ENCODE data around the gene MRPL2. TPM values are rescaled to one million over a fixed set of nuclear protein-coding genes. Genes with fewer than 3 reads are reported as not detected.

Gene MRPL2
- polyA plus RNA-seq, 1 experiment: 19.3 TPM

DNA sequence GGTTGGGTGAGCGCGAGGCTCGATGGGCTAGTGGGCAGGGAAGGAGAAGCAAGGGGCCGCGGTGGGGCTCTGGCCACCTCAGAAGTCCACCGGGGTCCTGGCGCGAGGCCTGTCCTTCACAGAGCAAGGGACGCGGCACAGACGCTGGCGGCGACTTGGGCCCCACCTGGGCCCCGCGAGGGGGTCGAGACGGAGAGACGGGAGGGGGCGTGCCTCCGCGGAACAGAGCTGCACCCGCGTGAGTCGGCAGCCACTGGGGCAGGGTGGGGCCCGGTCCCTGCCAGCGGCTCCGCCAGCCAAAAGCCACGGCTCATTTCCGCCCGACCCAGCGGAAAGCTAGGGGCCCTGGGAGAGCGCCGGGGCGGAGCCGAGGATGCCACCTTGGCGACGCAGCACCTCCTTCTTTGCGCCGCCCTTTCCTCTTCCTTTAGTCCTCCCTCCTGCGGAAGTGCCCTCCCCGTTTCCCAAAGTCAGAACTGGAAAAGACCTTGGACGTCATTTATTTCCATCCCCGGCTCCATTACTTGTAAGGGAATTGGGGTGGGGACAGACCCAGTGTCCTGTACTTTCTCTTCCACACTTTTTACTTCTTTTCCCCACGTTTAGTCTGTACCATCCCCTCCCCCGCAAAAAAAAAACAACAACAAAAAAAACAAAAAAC lies 5.6 kb downstream of the MRPL2 start, which contains the start of gene CUL7:
CUL7 (minus strand) TSS at position 307 of the 661 bp plus-strand sequence. CDS start 1,063 bp downstream, outside the sequence.
- peak; percentile 85 for DNase-seq (ENCODE audit: low read depth, low spot score)
- H3K9me3 ChIP-seq (ENCODE audit: control insufficient read depth, insufficient read depth, low read length): peaks cover 4% of the 10 kb centered on the region; the same call in 1 of the 2 replicates
- H3K27me3 ChIP-seq (ENCODE audit: control insufficient read depth, insufficient read depth, low read length): no peaks in the 10 kb centered on the region
- ChIA-PET CTCF (interaction anchor here (0.6 to 2.3 kb wide), 3 partner anchors 90 to 96 kb away, joined by 5 to 6 read pairs (median 6); no protein-coding TSS in a partner anchor), POLR2A (interaction anchor here (0.6 to 2.6 kb wide), 19 partner anchors 10 to 629 kb away, joined by 3 to 25 read pairs (median 4); partner anchors contain the start of genes CNPY3, CUL9, KLHDC3 and MEA1)
- peak within 1 kb of the TSS; percentile 93 for H3K27ac ChIP-seq (ENCODE audit: low read depth, low read length)
- TF ChIP-seq, protein P1, sequence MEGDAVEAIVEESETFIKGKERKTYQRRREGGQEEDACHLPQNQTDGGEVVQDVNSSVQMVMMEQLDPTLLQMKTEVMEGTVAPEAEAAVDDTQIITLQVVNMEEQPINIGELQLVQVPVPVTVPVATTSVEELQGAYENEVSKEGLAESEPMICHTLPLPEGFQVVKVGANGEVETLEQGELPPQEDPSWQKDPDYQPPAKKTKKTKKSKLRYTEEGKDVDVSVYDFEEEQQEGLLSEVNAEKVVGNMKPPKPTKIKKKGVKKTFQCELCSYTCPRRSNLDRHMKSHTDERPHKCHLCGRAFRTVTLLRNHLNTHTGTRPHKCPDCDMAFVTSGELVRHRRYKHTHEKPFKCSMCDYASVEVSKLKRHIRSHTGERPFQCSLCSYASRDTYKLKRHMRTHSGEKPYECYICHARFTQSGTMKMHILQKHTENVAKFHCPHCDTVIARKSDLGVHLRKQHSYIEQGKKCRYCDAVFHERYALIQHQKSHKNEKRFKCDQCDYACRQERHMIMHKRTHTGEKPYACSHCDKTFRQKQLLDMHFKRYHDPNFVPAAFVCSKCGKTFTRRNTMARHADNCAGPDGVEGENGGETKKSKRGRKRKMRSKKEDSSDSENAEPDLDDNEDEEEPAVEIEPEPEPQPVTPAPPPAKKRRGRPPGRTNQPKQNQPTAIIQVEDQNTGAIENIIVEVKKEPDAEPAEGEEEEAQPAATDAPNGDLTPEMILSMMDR (IDR thresholded peaks at IDR 0.05; ENCODE audit: low read depth, low read length): no peak
- H3K4me3 ChIP-seq (ENCODE audit: low read depth, low read length): peak within 1 kb of the TSS; percentile 89

- Histone ChIP-seq H3K27me3 (ENCODE audit: control insufficient read depth, insufficient read depth, low read length) (no peaks in the 10 kb centered on the region), H3K27ac (ENCODE audit: low read depth, low read length) (peak overlapping the region; percentile 93), H3K9me3 (ENCODE audit: control insufficient read depth, insufficient read depth, low read length) (peaks cover 4% of the 10 kb centered on the region; the same call in 1 of the 2 replicates), H3K4me3 (ENCODE audit: low read depth, low read length) (peak overlapping the region; percentile 89)
- TF ChIP-seq, protein P1 (IDR thresholded peaks at IDR 0.05; ENCODE audit: low read depth, low read length): no peak
- POLR2A ChIA-PET: interaction anchor here (1.0 to 2.6 kb wide), 6 partner anchors 10 to 129 kb away, joined by 3 to 25 read pairs (median 4); partner anchors contain the start of genes CUL9, KLHDC3 and MEA1
- CTCF ChIA-PET: interaction anchor here (0.6 kb wide), 1 partner anchor 95 kb away, joined by 5 read pairs; no protein-coding TSS in a partner anchor
- no peak for DNase-seq (ENCODE audit: low read depth, low spot score)
Measured at GRCh38 chr6:43052842-43053544, 6.2 kb downstream of the MRPL2 start.

DNA sequence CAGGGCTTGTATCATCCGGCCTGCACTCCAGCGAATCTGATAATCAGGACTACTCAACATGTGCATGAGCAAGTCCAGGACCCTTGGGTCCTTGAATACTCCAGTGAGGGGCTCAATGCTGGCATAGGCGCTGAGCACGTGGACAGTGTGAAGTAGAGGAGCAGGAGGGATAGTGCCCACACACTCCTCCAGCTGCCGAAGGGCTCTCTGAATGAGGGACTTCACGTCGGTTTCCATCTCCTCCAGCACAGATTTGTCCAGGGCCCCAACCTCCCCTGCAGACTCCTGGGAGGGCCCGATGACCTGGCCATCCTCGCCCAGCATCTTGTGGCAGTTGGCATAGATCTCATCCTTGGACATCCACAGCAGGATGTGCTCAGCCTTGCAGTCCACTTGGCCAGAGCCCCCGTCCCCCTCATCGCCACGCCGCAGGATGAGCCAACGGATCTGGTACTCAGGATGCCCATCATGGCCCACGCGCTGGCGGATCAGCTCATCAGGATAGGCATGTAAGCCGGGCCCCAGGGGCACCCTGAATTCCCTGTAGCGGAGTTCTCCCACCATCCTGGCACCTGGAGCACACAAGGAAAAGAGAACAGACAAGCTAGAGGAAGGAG lies 6.9 kb downstream of the MRPL2 start:
- TF ChIP-seq, protein P1 (IDR thresholded peaks at IDR 0.05; ENCODE audit: low read depth, low read length): no peak
- Histone ChIP-seq H3K9me3 (ENCODE audit: control insufficient read depth, insufficient read depth, low read length) (peaks cover 4% of the 10 kb centered on the region; the same call in 1 of the 2 replicates), H3K4me3 (ENCODE audit: low read depth, low read length) (peak overlapping the region; percentile 89), H3K27ac (ENCODE audit: low read depth, low read length) (peak overlapping the region; percentile 93), H3K27me3 (ENCODE audit: control insufficient read depth, insufficient read depth, low read length) (no peaks in the 10 kb centered on the region)
- ChIA-PET POLR2A (interaction anchor here (2.6 kb wide), 1 partner anchor 38 kb away, joined by 25 read pairs; the partner anchor contains the start of genes KLHDC3 and MEA1), CTCF (no interaction called here)
- DNase-seq (ENCODE audit: low read depth, low spot score): no peak

DNA sequence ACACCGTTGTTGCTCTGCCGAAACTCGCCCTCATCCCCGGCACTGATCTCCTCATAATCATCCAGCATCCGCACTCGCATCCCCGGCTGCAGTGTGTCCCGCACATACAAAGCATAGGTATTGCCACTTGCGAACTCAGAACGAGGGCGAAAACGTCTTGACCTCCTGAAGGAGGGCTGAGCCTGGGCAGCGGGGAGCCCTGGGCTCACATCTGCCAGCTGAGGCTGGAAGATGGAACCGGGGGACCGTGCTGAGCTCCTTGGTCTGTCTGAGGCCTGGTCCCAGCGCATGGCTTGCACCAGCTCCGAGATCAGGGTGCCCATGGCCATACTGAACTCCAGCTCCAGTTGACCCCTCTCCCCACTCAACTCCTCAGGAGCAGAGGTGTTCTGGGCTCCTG lies 8.3 kb downstream of the MRPL2 start:
- CTCF ChIA-PET: interaction anchor here (2.6 kb wide), 1 partner anchor 93 kb away, joined by 10 read pairs; no protein-coding TSS in a partner anchor
- POLR2A ChIA-PET: interaction anchor here (0.5 kb wide), 1 partner anchor 28 kb away, joined by 6 read pairs; no protein-coding TSS in a partner anchor
- no peak overlapping the region for H3K27ac ChIP-seq (ENCODE audit: low read depth, low read length)
- DNase-seq (ENCODE audit: low read depth, low spot score): no peak
- peak overlapping the region; percentile 22; the same call in 1 of the 2 replicates for H3K4me3 ChIP-seq (ENCODE audit: low read depth, low read length)
- TF ChIP-seq, protein P1 (IDR thresholded peaks at IDR 0.05; ENCODE audit: low read depth, low read length): no peak
- H3K27me3 ChIP-seq (ENCODE audit: control insufficient read depth, insufficient read depth, low read length): no peaks in the 10 kb centered on the region
- peaks cover 4% of the 10 kb centered on the region; the same call in 1 of the 2 replicates for H3K9me3 ChIP-seq (ENCODE audit: control insufficient read depth, insufficient read depth, low read length)
